Measurements from ENCODE around the gene DCUN1D2.
"Not testable (repeated sequence)": the region's sequence is repeated elsewhere in the genome, so short reads cannot be mapped to it uniquely, and the experiment has no call there.

DCUN1D2 gene

GRCh38 chr13:113490496-113491417 is at the start of gene DCUN1D2:
DCUN1D2 (minus strand) TSS chr13:113490711; CDS start chr13:113490669, 42 bp downstream.
- peak; percentile 95 for DNase-seq

DNA sequence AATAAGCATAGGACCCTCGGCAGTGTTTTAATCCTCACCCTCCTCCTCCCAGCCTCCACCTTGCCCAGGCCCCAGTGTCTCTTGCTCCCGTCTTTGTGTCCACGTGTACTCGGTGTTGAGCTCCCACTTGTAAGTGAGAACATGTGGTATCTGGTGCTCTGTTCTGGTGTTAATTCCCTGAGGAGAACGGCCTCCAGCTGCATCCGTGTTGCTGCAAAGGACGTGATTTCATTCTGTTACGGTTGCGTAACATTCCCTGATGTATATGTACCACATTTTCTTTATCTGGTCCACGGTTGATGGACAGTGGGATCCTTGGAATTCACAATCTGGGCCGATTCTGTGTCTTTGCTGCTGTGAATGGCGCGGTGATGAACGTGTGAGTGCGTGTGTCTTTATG is 49.3 kb upstream of the DCUN1D2 start:
- no peak for DNase-seq

- DNase-seq, result no peak
Measured at GRCh38 chr13:113539176-113539575, 48.7 kb upstream of the DCUN1D2 start.

GRCh38 chr13:113538689-113539058 is 48.2 kb upstream of the DCUN1D2 start:
- no peak for DNase-seq

- no peak for DNase-seq
Measured at GRCh38 chr13:113537909-113538688, 47.6 kb upstream of the DCUN1D2 start.

GRCh38 chr13:113537205-113537604 is 46.7 kb upstream of the DCUN1D2 start:
- no peak for DNase-seq

DNA sequence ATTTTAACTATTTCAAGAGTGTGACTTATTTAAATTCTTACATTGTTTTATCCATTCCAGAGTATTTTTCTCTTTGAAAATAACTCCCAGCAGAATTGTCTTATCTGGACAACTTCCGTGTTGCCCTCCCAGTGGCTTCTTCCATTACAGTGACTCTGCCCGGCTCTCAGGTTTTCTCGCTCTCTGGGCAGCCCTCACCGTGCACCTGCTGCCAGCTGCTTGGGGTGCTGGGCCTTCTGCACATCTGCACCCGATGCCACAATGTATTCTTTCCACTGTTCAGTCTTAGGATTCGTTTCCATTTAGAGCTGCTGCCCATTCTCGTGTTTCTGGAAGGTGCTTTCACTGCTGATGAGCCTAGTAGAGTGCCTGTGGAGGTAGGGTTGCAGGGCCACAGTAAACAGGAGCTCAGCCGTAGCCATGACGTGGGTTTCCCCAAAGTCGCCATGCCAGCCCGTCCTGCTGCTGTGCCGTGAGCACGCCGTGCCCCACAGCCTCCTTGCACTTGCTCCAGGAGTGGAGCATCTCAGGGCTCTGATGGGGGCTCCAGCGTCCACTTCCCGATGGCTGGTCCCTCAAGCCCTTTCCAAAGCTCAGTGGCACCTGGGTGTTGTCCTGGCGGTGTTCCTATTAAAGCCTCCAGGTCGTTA is 46.1 kb upstream of the DCUN1D2 start:
- no peak for DNase-seq

- no peak for DNase-seq
Measured at GRCh38 chr13:113535381-113535781, 44.9 kb upstream of the DCUN1D2 start.

DNA sequence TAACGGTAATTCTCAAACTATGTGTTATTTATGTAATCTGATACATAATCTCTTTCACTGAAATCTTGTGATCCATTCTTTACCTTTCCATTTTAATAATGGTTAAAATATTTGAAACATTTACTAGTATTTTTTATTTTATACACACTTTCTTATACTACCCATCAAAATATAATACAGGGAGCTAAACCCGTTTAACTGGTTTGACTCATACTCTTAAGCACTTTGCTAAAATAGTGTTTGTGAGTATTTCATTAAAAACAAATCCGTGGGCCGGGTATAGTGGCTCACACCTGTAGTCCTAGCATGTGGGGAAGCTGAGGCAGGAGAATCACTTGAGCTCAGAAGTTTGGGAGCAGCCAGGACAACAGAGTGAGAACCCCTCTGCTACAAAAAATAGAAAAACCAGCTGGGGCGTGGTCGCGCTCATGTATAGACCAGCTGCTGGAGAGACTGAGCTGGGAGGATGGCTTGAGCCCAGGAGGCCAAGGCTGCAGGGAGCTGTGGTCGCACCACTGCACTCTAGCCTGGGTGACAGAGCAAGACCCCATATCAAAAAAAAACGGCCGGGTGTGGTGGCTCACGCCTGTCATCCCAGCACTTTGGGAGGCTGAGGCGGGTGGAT is 43.8 kb upstream of the DCUN1D2 start:
- DNase-seq, result no peak

GRCh38 chr13:113533161-113533840 is 42.8 kb upstream of the DCUN1D2 start:
- DNase-seq, result no peak

DNA sequence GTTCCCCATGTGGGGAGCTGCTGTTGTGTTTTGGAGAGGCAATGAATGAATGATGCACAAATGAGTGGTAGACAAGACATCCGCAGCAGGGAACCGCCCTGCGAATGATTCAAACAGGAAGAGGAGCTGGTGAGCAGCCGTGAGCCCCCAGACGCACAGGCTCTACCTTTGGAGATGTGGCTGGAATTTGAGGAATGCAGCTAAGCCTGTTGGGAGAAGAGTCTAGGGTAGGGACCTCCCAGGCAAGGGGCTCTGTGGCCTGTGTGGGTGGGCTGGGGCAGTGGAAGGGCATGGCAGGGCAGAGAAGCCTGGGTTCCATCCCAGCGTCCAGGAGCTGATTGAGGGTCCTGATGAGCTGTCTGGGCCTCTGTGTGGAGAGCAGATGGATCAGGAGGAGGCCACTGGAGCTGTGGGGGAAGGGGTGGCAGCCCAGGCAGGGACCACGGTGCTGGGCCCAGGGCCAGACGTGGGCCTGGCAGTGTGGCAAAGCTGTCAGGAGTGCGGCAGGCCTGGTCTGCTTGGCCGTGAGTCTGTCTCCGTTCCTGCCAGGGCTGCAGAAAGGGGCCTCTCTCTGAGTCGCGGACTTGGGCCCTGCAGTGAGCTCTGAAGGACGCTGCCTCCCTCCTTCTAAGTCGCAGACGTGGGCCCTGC is 41.8 kb upstream of the DCUN1D2 start:
- peak; percentile 19 for DNase-seq

- no peak for DNase-seq
Measured at GRCh38 chr13:113531041-113531873, 40.7 kb upstream of the DCUN1D2 start.

- no peak for DNase-seq
Measured at GRCh38 chr13:113528813-113529180, 38.3 kb upstream of the DCUN1D2 start.

GRCh38 chr13:113528101-113528812 is 37.7 kb upstream of the DCUN1D2 start:
- DNase-seq, result no peak

- no peak for DNase-seq
Measured at GRCh38 chr13:113527272-113527958, 36.9 kb upstream of the DCUN1D2 start.

DNA sequence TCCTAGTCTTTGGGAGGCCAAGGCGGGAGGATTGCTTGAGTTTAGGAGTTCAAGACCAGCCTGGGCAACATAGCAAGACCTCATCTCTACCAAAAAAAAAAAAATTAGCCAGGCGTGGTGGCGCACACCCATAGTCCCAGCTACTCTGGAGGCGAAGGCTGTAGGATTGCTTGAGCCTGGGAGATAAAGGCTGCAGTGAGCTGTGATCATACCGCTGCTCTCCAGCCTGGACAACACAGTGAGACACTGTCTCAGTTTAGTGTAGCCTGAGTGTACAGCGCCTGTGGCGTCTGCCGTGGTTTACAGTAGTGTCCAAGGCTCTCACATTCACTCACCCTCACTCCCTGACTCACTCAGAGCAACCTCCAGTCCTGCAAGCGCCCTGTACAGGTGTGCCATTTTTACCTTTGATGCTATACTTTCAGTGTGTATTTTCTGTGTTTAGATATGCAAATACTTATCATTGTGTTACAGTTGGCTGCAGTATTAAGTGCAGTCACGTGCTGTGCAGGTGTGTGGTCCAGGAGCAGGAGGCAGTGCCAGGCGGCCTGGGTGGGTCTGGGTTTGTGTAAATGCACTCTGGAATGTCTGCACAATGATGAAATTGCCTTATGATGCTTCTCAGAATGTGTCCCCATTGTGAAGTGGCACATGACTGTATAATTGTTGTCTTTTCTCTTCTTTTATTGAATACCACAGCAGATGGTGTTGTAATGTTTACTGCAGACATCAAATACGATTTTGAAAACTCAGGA is 36.1 kb upstream of the DCUN1D2 start:
- no peak for DNase-seq

DNA sequence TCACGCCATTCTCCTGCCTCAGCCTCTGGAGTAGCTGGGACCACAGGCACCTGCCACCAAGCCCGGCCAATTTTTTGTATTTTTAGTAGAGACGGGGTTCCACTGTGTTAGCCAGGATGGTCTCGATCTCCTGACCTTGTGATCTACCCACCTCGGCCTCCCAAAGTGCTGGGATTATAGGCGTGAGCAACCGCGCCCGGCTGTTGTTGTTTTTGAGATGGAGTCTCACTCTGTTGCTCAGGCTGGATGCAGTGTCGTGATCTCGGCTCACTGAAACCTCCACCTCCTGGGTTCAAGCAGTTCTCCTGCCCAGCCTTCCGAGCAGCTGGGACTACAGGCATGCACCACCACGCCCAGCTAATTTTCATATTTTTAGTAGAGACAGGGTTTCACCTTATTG is 31.9 kb upstream of the DCUN1D2 start:
- not testable (repeated sequence) for DNase-seq

DNA sequence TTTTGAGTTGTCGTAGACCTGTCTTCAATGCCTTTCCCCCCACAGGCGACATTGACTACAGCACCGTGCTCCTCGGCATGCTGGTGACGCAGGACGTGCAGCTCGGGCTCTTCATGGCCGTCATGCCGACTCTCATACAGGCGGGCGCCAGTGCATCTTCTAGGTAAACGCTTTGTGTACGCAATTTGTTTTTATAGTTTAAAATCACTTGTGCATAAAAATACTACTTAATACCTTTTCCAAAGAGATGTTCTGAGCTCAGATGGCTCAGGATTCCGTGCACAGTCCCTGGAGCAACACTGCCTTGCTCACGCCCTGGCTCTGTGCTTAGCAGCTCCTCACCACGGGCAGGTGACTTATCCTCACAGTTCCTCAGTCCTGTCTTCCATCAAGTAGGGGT is 30.1 kb upstream of the DCUN1D2 start:
- no peak for DNase-seq

- DNase-seq, result no peak
Measured at GRCh38 chr13:113519556-113519955, 29.0 kb upstream of the DCUN1D2 start.

Measured in midbrain (tissue), 1 donor.